Mucosa of rectum (tissue), 2 donors: ENCODE data around the gene ACOXL.

Experiments
- H3K27ac ChIP-seq, 2 donors: one replicate each; pipeline ENCODE4 v1.7.0; 2013; ENCODE audit warnings: inconsistent platforms in 2 of 2, low read depth in 2 of 2, low read length in 2 of 2
- H3K27me3 ChIP-seq, 2 donors: one replicate each; pipeline ENCODE4 v1.7.0; 2013; ENCODE audit warnings: low read length in 2 of 2; ENCODE audit not compliant: control insufficient read depth in 2 of 2, insufficient read depth in 2 of 2
- H3K36me3 ChIP-seq, 2 donors: one replicate each; pipeline ENCODE4 v1.7.0; 2013; ENCODE audit warnings: low read length in 2 of 2; ENCODE audit not compliant: control insufficient read depth in 2 of 2, insufficient read depth in 2 of 2
- H3K4me1 ChIP-seq, 2 donors: one replicate each; pipeline ENCODE4 v1.7.0; 2013; ENCODE audit warnings: low read length in 2 of 2, mild to moderate bottlenecking in 1 of 2; ENCODE audit not compliant: control insufficient read depth in 2 of 2, insufficient read depth in 2 of 2
- H3K4me3 ChIP-seq, 2 donors: one replicate each; pipeline ENCODE4 v1.7.0; 2013; ENCODE audit warnings: low read length in 2 of 2
- H3K9ac ChIP-seq, 2 donors: one replicate each; pipeline ENCODE4 v1.7.0; 2013; ENCODE audit warnings: low read length in 2 of 2, low read depth in 1 of 2, mild to moderate bottlenecking in 1 of 2
- H3K9me3 ChIP-seq, 2 donors: one replicate each; pipeline ENCODE4 v1.7.0; 2013; ENCODE audit warnings: low read length in 2 of 2; ENCODE audit not compliant: control insufficient read depth in 2 of 2
- donor health status: healthy.
- donor health status: Normal muscosa, but diverticular disease.

The ACOXL gene

DNA sequence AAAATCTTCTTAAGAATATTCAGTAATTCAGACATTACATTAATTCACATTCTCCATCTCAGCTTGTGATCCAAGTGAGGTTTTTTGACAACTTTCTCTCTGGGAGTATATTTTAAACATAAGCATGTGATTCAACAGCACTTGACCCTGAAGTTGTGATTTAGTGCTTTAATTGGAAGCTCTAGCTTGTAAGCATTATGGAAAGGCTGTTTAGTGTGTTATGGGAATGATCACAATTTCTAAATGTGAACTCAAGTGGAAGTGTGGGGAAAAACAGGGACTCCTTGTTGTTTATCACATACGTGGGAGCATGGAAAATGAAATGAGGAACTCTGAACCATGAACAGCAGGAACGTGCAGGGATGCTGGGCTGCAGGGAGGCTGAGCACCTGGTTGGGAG, 239.4 kb downstream of the ACOXL start:
- Histone ChIP-seq H3K4me1 (no peaks in the 10 kb centered on the region), H3K9me3 (no peaks in the 10 kb centered on the region), H3K36me3 (no peaks in the 10 kb centered on the region), H3K27ac (no peak overlapping the region), H3K9ac (no peak overlapping the region), H3K27me3 (no peaks in the 10 kb centered on the region), H3K4me3 (no peak overlapping the region)

GRCh38 chr2:110973262-110973661, 240.9 kb downstream of the ACOXL start:
- H3K9me3 ChIP-seq = no peaks in the 10 kb centered on the region
- H3K27ac ChIP-seq = no peak overlapping the region
- H3K4me3 ChIP-seq = no peak overlapping the region
- no peaks in the 10 kb centered on the region for H3K27me3 ChIP-seq
- H3K9ac ChIP-seq = no peak overlapping the region
- no peaks in the 10 kb centered on the region for H3K36me3 ChIP-seq
- H3K4me1 ChIP-seq = no peaks in the 10 kb centered on the region

GRCh38 chr2:110977403-110977802, 245.0 kb downstream of the ACOXL start:
- Histone ChIP-seq H3K9me3 (no peaks in the 10 kb centered on the region), H3K27me3 (no peaks in the 10 kb centered on the region), H3K4me1 (no peaks in the 10 kb centered on the region), H3K36me3 (no peaks in the 10 kb centered on the region), H3K9ac (no peak overlapping the region), H3K27ac (no peak overlapping the region), H3K4me3 (no peak overlapping the region)

GRCh38 chr2:110978148-110978547, 245.8 kb downstream of the ACOXL start:
- Histone ChIP-seq H3K36me3 (no peaks in the 10 kb centered on the region), H3K27ac (no peak overlapping the region), H3K4me1 (no peaks in the 10 kb centered on the region), H3K9ac (no peak overlapping the region), H3K27me3 (no peaks in the 10 kb centered on the region), H3K4me3 (no peak overlapping the region), H3K9me3 (no peaks in the 10 kb centered on the region)

GRCh38 chr2:110978756-110979470, 246.5 kb downstream of the ACOXL start:
- Histone ChIP-seq H3K36me3 (no peaks in the 10 kb centered on the region), H3K27me3 (no peaks in the 10 kb centered on the region), H3K4me3 (no peak overlapping the region), H3K9ac (no peak overlapping the region), H3K9me3 (no peaks in the 10 kb centered on the region), H3K4me1 (no peaks in the 10 kb centered on the region), H3K27ac (no peak overlapping the region)

DNA sequence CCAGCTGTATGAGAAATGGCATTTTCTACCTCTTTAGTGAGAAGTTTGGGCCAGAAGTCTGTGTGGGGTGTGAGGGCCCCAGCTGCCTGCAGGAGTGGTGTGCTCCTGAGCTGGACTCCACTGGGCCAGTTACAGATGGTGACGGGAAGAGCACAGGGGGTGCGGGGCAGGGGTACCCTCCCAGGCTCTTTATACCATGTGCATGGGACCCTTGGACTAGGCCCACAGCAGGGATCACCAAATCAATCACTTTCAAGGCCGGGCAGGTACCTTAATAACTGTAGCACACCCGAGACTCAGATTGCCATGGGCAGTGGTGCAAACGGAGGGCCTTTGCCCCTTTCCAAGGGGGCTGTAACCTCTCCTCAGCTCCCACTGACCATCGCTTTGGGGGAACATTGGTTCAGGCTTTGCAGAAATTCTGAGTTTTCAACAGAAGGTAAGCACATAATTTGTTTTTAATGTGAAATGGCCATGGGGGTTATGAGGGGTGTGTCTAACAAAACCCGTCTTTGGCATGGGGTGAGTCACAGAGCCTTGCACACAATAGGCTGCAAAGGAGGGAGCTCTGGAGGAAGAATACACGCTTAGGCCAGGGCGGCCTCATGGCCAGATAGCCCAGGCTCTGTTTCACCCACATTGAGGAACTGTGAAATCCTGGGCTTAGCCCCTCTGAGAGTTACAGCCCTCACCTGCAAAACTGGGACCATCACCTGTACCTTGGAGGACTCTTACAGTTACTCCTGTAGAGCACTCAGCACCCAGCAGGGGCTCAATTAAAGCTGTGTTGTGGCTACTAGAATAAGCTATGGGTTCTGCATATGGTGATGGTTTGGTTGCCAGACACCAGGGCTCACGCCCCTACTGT, 247.3 kb downstream of the ACOXL start:
- Histone ChIP-seq H3K9ac (no peak overlapping the region), H3K27me3 (no peaks in the 10 kb centered on the region), H3K36me3 (no peaks in the 10 kb centered on the region), H3K9me3 (no peaks in the 10 kb centered on the region), H3K27ac (no peak overlapping the region), H3K4me1 (peaks cover 0 to 4% of the 10 kb centered on the region in 2 donors), H3K4me3 (no peak overlapping the region)

- Histone ChIP-seq H3K4me3 (no peak overlapping the region), H3K9ac (no peak overlapping the region)
These were observed 248.1 kb downstream of the ACOXL start for GRCh38 chr2:110980339-110981062.

DNA sequence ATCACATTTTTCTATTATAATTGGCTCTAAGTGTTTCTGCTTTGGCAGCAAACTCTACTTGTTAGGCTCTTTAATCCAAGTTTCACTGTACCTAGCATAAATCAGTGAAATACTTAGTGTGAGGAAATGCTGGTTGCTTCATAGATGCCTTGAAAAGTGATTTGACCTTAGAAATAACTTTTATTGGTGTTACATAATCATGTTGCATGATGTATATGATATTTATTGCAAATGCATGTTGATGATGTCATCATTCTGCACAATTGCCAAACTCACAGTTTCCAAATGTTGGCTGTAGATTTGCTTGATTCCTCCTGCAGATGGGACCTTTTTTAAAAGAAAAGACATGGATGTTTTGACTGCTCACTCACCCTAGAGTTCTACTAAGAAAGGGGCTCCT, 250.8 kb downstream of the ACOXL start:
- Histone ChIP-seq H3K9me3 (no peaks in the 10 kb centered on the region), H3K27ac (no peak overlapping the region), H3K4me3 (no peak overlapping the region), H3K9ac (no peak overlapping the region), H3K4me1 (peaks cover 0 to 5% of the 10 kb centered on the region in 2 donors), H3K27me3 (no peaks in the 10 kb centered on the region), H3K36me3 (no peaks in the 10 kb centered on the region)

More at GRCh38 chr2:110980339-110981062, 248.1 kb downstream of the ACOXL start:
- peaks cover 0 to 5% of the 10 kb centered on the region in 2 donors for H3K4me1 ChIP-seq
- H3K36me3 ChIP-seq = no peaks in the 10 kb centered on the region
- H3K27me3 ChIP-seq = no peaks in the 10 kb centered on the region
- H3K9me3 ChIP-seq = no peaks in the 10 kb centered on the region
- H3K27ac ChIP-seq = no peak overlapping the region

DNA sequence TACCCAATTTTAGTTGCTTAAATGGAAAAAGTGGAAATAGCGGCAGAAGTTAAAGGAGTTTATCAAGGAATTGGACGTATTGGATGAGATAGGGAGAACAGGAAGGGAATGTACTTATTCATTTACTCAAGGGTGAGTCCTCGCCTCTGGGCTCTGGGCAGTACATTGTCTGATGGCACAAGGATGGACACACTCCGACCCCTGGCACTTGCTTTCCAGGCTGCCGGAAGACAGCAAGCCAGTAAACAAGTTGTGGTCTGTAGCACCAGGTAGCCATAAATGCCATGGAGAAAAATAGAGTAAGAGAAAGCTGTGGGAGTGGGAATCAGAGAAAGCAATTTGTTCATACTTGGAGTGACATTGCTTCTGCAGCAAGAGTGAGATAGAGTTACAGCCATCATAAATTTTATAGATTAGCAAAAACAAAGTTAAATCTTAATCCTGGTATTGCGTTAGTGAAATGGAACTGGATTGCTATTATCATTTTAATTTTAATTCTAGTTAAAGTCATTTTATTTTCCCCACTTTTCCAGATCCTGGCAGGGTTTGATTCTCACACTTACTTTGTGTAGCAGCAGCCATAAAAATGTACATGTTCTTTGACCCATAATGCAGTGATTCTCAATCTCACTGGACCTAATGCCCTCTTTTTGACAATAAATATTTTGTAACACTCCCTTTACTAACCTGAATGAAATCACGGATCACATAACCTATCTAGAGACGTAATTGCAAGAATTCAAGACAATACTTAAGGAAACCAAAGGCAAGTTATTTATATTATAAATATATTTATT, 252.5 kb downstream of the ACOXL start:
- no peak overlapping the region for H3K9ac ChIP-seq

More for the DNA sequence above, 252.5 kb downstream of the ACOXL start:
- H3K27ac ChIP-seq = no peak overlapping the region
- peaks cover 0 to 5% of the 10 kb centered on the region in 2 donors for H3K4me1 ChIP-seq
- H3K4me3 ChIP-seq = no peak overlapping the region
- no peaks in the 10 kb centered on the region for H3K36me3 ChIP-seq
- H3K9me3 ChIP-seq = no peaks in the 10 kb centered on the region
- H3K27me3 ChIP-seq = no peaks in the 10 kb centered on the region
